Liver (tissue), 9 donors: ENCODE data around the gene KANSL1. TPM values are rescaled to one million over a fixed set of nuclear protein-coding genes. Genes with fewer than 3 reads are reported as not detected.

Experiments used
- DNase-seq: peaks from one replicate; pipeline ENCODE4 v3.0.0-alpha.2; 2017; ENCODE audit warnings: low spot score
- H3K27ac ChIP-seq, 2 donors: one replicate each; pipeline ENCODE4 v1.7.0; 2013; ENCODE audit warnings: inconsistent platforms in 2 of 2, low read length in 2 of 2, control low read depth in 1 of 2, low read depth in 1 of 2, mild to moderate bottlenecking in 1 of 2
- H3K27me3 ChIP-seq, 4 donors: one replicate each; pipeline versions ENCODE4 v1.6.1 to v1.7.0; 2013; ENCODE audit warnings: low read length in 3 of 4, inconsistent platforms in 1 of 4, mild to moderate bottlenecking in 1 of 4, moderate library complexity in 1 of 4; ENCODE audit not compliant: control insufficient read depth in 4 of 4, insufficient read depth in 4 of 4
- H3K36me3 ChIP-seq, 4 donors: one replicate each; pipeline versions ENCODE4 v1.6.1 to v1.7.0; 2013; ENCODE audit warnings: low read length in 3 of 4, mild to moderate bottlenecking in 3 of 4, low read depth in 1 of 4, moderate library complexity in 1 of 4; ENCODE audit not compliant: control insufficient read depth in 4 of 4, insufficient read depth in 3 of 4
- H3K4me1 ChIP-seq, 4 donors: one replicate each; pipeline versions ENCODE4 v1.6.1 to v1.7.0; 2013; ENCODE audit warnings: low read length in 3 of 4, mild to moderate bottlenecking in 3 of 4, moderate library complexity in 1 of 4; ENCODE audit not compliant: control insufficient read depth in 4 of 4, insufficient read depth in 4 of 4
- H3K4me3 ChIP-seq, 3 donors: one replicate each; pipeline versions ENCODE4 v1.6.1 to v1.7.0; 2013; ENCODE audit warnings: low read length in 3 of 3, control low read depth in 1 of 3, low read depth in 1 of 3, mild to moderate bottlenecking in 1 of 3
- H3K9ac ChIP-seq, 2 donors: one replicate each; pipeline ENCODE4 v1.7.0; 2013; ENCODE audit warnings: low read length in 2 of 2, mild to moderate bottlenecking in 2 of 2, moderate library complexity in 2 of 2, control low read depth in 1 of 2, low read depth in 1 of 2
- H3K9me3 ChIP-seq, 4 donors: one replicate each; pipeline versions ENCODE4 v1.6.1 to v1.7.0; 2013; ENCODE audit warnings: low read length in 3 of 4; ENCODE audit not compliant: control insufficient read depth in 4 of 4
- EGR1 ChIP-seq, 2 donors: IDR thresholded peaks; 2 replicates each; pipeline ENCODE4 v1.6.1; 2016 to 2018; ENCODE audit warnings: antibody characterized with exemption in 2 of 2, low read depth in 2 of 2
- FOXA1 ChIP-seq: IDR thresholded peaks from 2 replicates; pipeline ENCODE4 v1.6.1; 2016; ENCODE audit warnings: antibody characterized with exemption
- FOXA2 ChIP-seq: IDR thresholded peaks from 2 replicates; pipeline ENCODE4 v1.6.1; 2016; ENCODE audit warnings: antibody characterized with exemption
- GABPA ChIP-seq, 2 donors: IDR thresholded peaks in 1 of 2; conservative IDR thresholded peaks in 1 of 2; 2 replicates each; pipeline ENCODE4 v1.6.1; 2016; ENCODE audit warnings: antibody characterized with exemption in 2 of 2, mild to moderate bottlenecking in 1 of 2, moderate library complexity in 1 of 2
- HNF4A ChIP-seq, 2 donors: conservative IDR thresholded peaks; 2 replicates each; pipeline ENCODE4 v1.6.1; 2016; ENCODE audit warnings: antibody characterized with exemption in 2 of 2, mild to moderate bottlenecking in 2 of 2
- HNF4G ChIP-seq: IDR thresholded peaks from 2 replicates; pipeline ENCODE4 v1.6.1; 2016; ENCODE audit warnings: antibody characterized with exemption
- JUND ChIP-seq, 2 donors: IDR thresholded peaks; 2 replicates each; pipeline ENCODE4 v1.6.1; 2016; ENCODE audit warnings: antibody characterized with exemption in 2 of 2
- NR2F2 ChIP-seq: IDR thresholded peaks from 2 replicates; pipeline ENCODE4 v1.6.1; 2016; ENCODE audit warnings: antibody characterized with exemption
- RAD21 ChIP-seq, 2 donors: IDR thresholded peaks; 2 replicates each; pipeline ENCODE4 v1.6.1; 2016; ENCODE audit warnings: antibody characterized with exemption in 2 of 2, mild to moderate bottlenecking in 2 of 2
- RXRA ChIP-seq, 2 donors: IDR thresholded peaks; 2 replicates each; pipeline ENCODE4 v1.6.1; 2017 to 2018; ENCODE audit warnings: antibody characterized with exemption in 2 of 2, mild to moderate bottlenecking in 1 of 2
- SP1 ChIP-seq: IDR thresholded peaks from 2 replicates; pipeline ENCODE4 v1.6.1; 2018; ENCODE audit warnings: antibody characterized with exemption, mild to moderate bottlenecking
- TAF1 ChIP-seq: conservative IDR thresholded peaks from 2 replicates; pipeline ENCODE4 v1.6.1; 2016; ENCODE audit warnings: antibody characterized with exemption, mild to moderate bottlenecking
- YY1 ChIP-seq: IDR thresholded peaks from 2 replicates; pipeline ENCODE4 v1.6.1; 2016; ENCODE audit warnings: antibody characterized with exemption, mild to moderate bottlenecking
- WGBS: extraction: QIAGEN DNeasy Blood & Tissue Kit; methylation state at CpG from one replicate; pipeline ENCODE4 v1.1.7; 2013; 5-methylcytosine and 5-hydroxymethylcytosine counted together
- polyA plus RNA-seq, 2 donors: library from polyadenylated mRNA; stranded (reverse) in 1 of 2; unstranded in 1 of 2; fragments of 200-250 nt in 1 of 2; fragments of >200 nt in 1 of 2; fragmentation: Nextera tagmentation in 1 of 2; extraction: Ambion mirVana in 1 of 2; gene quantifications; one replicate each; pipeline versions ENCODE4 v1.2.1 to v1.2.3, GENCODE V29; 2013 to 2015
- total RNA-seq, 2 donors: library from RNA; depleted of rRNA; stranded (reverse); fragments of >200 nt; gene quantifications; one replicate each; pipeline ENCODE4 v1.2.3, GENCODE V29; 2014
- TF ChIP-seq, protein P1 (sequence below): fragments of 150-350 bp; IDR thresholded peaks from 2 replicates; pipeline ENCODE4 v1.5.1; 2017; ENCODE audit warnings: improper control_type of control experiment, low read depth, low read length; ENCODE audit not compliant: missing input control
- TF ChIP-seq, protein P2 (sequence below): IDR thresholded peaks from 2 replicates; pipeline ENCODE4 v1.6.1; 2016; ENCODE audit warnings: antibody characterized with exemption
- TF ChIP-seq, protein P3 (sequence below): IDR thresholded peaks from 2 replicates; pipeline ENCODE4 v1.6.1; 2016; ENCODE audit warnings: antibody characterized with exemption, mild to moderate bottlenecking
- TF ChIP-seq, protein P4 (sequence below): IDR thresholded peaks from 2 replicates; pipeline ENCODE4 v1.6.1; 2016; ENCODE audit warnings: antibody characterized with exemption
- TF ChIP-seq, protein P5 (sequence below): IDR thresholded peaks from 2 replicates; pipeline ENCODE4 v1.6.1; 2016; ENCODE audit warnings: antibody characterized with exemption
- donor health status: healthy.
- donor health status: healthy.
- donor health status: healthy.
- donor health status: healthy.
- donor health status: healthy.

The KANSL1 gene
- total and polyA plus RNA-seq, 4 donors, result 5.5 to 86.3 (median 24.0) TPM

DNA sequence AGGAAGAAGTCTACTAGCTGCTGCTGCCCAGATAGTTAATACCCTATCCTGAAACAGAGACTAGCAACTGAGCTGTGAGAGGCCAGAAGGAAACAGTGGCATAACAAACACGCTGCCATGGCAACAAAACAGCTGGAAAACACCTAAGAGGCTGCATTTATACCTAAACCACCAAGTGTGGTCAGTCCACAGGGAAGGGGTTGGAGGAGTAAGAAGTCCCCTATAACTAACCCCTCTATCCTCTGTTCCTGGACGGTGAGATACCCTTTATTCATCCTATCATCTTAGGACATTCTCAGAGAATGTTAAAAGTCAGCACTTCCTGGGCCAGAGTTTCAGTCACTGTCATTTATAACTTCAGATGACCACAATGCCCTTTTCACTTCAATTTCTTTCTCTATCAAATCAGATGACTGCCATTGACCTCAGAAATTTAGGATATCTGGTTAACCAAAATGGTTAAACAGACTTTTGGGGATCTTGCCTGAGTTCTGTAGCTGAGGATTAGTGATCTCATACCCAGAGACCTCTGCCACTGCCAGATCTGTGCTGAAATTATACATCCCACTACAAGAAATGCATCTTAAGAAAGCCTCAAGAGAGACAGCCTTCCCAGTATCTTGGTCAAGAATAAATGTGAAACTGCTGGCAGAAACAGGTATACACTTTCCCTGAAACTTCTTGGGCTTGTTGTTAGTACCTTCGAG is 158.0 kb downstream of the KANSL1 start:
- no peak for TF ChIP-seq EGR1 (IDR thresholded peaks at IDR 0.05; ENCODE audit: low read depth in 2 of 2)
- TF ChIP-seq FOXA1, result no peak
- TF ChIP-seq GABPA (IDR thresholded peaks at IDR 0.05 in 1 of 2, conservative IDR thresholded peaks at IDR 0.05 in 1 of 2), result no peak
- TF ChIP-seq, protein P1, sequence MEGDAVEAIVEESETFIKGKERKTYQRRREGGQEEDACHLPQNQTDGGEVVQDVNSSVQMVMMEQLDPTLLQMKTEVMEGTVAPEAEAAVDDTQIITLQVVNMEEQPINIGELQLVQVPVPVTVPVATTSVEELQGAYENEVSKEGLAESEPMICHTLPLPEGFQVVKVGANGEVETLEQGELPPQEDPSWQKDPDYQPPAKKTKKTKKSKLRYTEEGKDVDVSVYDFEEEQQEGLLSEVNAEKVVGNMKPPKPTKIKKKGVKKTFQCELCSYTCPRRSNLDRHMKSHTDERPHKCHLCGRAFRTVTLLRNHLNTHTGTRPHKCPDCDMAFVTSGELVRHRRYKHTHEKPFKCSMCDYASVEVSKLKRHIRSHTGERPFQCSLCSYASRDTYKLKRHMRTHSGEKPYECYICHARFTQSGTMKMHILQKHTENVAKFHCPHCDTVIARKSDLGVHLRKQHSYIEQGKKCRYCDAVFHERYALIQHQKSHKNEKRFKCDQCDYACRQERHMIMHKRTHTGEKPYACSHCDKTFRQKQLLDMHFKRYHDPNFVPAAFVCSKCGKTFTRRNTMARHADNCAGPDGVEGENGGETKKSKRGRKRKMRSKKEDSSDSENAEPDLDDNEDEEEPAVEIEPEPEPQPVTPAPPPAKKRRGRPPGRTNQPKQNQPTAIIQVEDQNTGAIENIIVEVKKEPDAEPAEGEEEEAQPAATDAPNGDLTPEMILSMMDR, result no peak
- TF ChIP-seq, protein P2, sequence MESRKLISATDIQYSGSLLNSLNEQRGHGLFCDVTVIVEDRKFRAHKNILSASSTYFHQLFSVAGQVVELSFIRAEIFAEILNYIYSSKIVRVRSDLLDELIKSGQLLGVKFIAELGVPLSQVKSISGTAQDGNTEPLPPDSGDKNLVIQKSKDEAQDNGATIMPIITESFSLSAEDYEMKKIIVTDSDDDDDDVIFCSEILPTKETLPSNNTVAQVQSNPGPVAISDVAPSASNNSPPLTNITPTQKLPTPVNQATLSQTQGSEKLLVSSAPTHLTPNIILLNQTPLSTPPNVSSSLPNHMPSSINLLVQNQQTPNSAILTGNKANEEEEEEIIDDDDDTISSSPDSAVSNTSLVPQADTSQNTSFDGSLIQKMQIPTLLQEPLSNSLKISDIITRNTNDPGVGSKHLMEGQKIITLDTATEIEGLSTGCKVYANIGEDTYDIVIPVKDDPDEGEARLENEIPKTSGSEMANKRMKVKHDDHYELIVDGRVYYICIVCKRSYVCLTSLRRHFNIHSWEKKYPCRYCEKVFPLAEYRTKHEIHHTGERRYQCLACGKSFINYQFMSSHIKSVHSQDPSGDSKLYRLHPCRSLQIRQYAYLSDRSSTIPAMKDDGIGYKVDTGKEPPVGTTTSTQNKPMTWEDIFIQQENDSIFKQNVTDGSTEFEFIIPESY, result no peak
- TF ChIP-seq SP1, result no peak
- TF ChIP-seq RXRA (IDR thresholded peaks at IDR 0.05), result no peak
- TF ChIP-seq HNF4G, result no peak
- TF ChIP-seq NR2F2, result no peak
- no peak for TF ChIP-seq JUND (IDR thresholded peaks at IDR 0.05)
- no peak overlapping the region for H3K4me3 ChIP-seq
- no peaks in the 10 kb centered on the region for H3K9me3 ChIP-seq
- no peaks in the 10 kb centered on the region for H3K27me3 ChIP-seq
- WGBS, result 86% methylated on average over 3 of the region's 3 CpGs
- peaks cover 0 to 3% (median 0%) of the 10 kb centered on the region in 4 donors for H3K4me1 ChIP-seq
- DNase-seq, result no peak
- no peak overlapping the region for H3K27ac ChIP-seq
- no peak overlapping the region for H3K9ac ChIP-seq
- peaks cover 21 to 94% (median 80%) of the 10 kb centered on the region in 4 donors for H3K36me3 ChIP-seq

DNA sequence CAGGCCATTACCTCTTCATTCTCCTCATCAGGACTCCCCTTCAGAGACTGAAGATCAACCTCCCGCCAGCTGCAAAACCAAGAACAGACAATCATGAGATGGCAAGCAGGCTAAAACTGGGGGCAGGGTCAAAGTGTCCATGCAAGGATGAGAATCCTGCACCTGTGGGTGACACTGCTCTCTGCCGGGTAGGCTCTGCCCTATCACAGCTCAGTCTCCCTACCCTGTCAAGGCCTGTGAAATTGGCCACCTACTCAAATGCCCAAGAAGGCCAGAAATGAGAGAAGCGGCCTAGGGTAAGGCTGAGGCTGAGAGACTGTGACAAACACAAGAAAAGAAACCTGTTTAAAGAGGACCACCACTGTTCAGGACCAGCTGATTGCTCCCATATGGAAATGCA is 159.8 kb downstream of the KANSL1 start:
- DNase-seq, result no peak

More for the DNA sequence above, 159.8 kb downstream of the KANSL1 start:
- Histone ChIP-seq H3K4me3 (no peak overlapping the region), H3K4me1 (no peaks in the 10 kb centered on the region), H3K36me3 (peaks cover 16 to 86% (median 74%) of the 10 kb centered on the region in 4 donors), H3K27me3 (no peaks in the 10 kb centered on the region), H3K27ac (no peak overlapping the region), H3K9ac (no peak overlapping the region), H3K9me3 (no peaks in the 10 kb centered on the region)
- TF ChIP-seq FOXA2 (no peak), GABPA (IDR thresholded peaks at IDR 0.05 in 1 of 2, conservative IDR thresholded peaks at IDR 0.05 in 1 of 2) (no peak), YY1 (no peak), NR2F2 (no peak), HNF4G (no peak), SP1 (no peak), FOXA1 (no peak), HNF4A (conservative IDR thresholded peaks at IDR 0.05) (no peak), JUND (IDR thresholded peaks at IDR 0.05) (no peak), RXRA (IDR thresholded peaks at IDR 0.05) (no peak), EGR1 (IDR thresholded peaks at IDR 0.05; ENCODE audit: low read depth in 2 of 2) (no peak), RAD21 (IDR thresholded peaks at IDR 0.05) (no peak), TAF1 (no peak)
- TF ChIP-seq, protein P1, result no peak
- TF ChIP-seq, protein P3, sequence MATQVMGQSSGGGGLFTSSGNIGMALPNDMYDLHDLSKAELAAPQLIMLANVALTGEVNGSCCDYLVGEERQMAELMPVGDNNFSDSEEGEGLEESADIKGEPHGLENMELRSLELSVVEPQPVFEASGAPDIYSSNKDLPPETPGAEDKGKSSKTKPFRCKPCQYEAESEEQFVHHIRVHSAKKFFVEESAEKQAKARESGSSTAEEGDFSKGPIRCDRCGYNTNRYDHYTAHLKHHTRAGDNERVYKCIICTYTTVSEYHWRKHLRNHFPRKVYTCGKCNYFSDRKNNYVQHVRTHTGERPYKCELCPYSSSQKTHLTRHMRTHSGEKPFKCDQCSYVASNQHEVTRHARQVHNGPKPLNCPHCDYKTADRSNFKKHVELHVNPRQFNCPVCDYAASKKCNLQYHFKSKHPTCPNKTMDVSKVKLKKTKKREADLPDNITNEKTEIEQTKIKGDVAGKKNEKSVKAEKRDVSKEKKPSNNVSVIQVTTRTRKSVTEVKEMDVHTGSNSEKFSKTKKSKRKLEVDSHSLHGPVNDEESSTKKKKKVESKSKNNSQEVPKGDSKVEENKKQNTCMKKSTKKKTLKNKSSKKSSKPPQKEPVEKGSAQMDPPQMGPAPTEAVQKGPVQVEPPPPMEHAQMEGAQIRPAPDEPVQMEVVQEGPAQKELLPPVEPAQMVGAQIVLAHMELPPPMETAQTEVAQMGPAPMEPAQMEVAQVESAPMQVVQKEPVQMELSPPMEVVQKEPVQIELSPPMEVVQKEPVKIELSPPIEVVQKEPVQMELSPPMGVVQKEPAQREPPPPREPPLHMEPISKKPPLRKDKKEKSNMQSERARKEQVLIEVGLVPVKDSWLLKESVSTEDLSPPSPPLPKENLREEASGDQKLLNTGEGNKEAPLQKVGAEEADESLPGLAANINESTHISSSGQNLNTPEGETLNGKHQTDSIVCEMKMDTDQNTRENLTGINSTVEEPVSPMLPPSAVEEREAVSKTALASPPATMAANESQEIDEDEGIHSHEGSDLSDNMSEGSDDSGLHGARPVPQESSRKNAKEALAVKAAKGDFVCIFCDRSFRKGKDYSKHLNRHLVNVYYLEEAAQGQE, result no peak
- TF ChIP-seq, protein P4, sequence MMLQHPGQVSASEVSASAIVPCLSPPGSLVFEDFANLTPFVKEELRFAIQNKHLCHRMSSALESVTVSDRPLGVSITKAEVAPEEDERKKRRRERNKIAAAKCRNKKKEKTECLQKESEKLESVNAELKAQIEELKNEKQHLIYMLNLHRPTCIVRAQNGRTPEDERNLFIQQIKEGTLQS, result no peak
- TF ChIP-seq, protein P2, result no peak
- TF ChIP-seq, protein P5, sequence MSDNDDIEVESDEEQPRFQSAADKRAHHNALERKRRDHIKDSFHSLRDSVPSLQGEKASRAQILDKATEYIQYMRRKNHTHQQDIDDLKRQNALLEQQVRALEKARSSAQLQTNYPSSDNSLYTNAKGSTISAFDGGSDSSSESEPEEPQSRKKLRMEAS, result no peak
- 94% methylated on average over 3 of the region's 3 CpGs for WGBS
